CD14-positive monocyte (primary cell): ENCODE data around the gene ASS1. TPM values are rescaled to one million over a fixed set of nuclear protein-coding genes. Genes with fewer than 3 reads are reported as not detected.
"Not testable (repeated sequence)": the region's sequence is repeated elsewhere in the genome, so short reads cannot be mapped to it uniquely, and the experiment has no call there.

Experiments
- DNase-seq, 3 donors: peaks; one replicate each; pipeline ENCODE4 v3.0.0-alpha.2; 2011 to 2022
- H2AFZ ChIP-seq: 2 replicates; pipeline ENCODE4 v1.6.0; 2012; ENCODE audit warnings: mild to moderate bottlenecking, low read depth, low read length, inconsistent platforms; ENCODE audit not compliant: insufficient read depth, poor library complexity, severe bottlenecking
- H3K27ac ChIP-seq, 2 donors: 1 replicate in 1 of 2; 2 replicates in 1 of 2; pipeline ENCODE4 v1.5.1; 2012 to 2013; ENCODE audit warnings: low read length in 2 of 2, control low read depth in 1 of 2, inconsistent platforms in 1 of 2, low read depth in 1 of 2, mild to moderate bottlenecking in 1 of 2
- H3K27me3 ChIP-seq, 2 donors: one replicate each; pipeline versions ENCODE4 v1.6.0 to v1.6.1; 2011 to 2013; ENCODE audit warnings: low read length in 2 of 2; ENCODE audit not compliant: control insufficient read depth in 2 of 2, insufficient read depth in 2 of 2
- H3K36me3 ChIP-seq, 2 donors: replicated peaks in 1 of 2; 1 replicate in 1 of 2; 2 replicates in 1 of 2; pipeline versions ENCODE4 v1.5.1 to v1.6.1; 2012 to 2013; ENCODE audit warnings: low read length in 2 of 2, control low read depth in 1 of 2, inconsistent platforms in 1 of 2, mild to moderate bottlenecking in 1 of 2; ENCODE audit not compliant: insufficient read depth in 2 of 2, control insufficient read depth in 1 of 2
- H3K4me1 ChIP-seq, 2 donors: 1 replicate in 1 of 2; 2 replicates in 1 of 2; pipeline versions ENCODE4 v1.5.1 to v1.6.1; 2012 to 2013; ENCODE audit warnings: low read length in 2 of 2, control low read depth in 1 of 2, inconsistent platforms in 1 of 2, mild to moderate bottlenecking in 1 of 2, moderate library complexity in 1 of 2; ENCODE audit not compliant: insufficient read depth in 2 of 2, control insufficient read depth in 1 of 2
- H3K4me2 ChIP-seq: replicated peaks from 2 replicates; pipeline ENCODE3; 2012; ENCODE audit warnings: low read length, moderate library complexity, mild to moderate bottlenecking; ENCODE audit not compliant: poor library complexity, severe bottlenecking; ENCODE audit errors: extremely low read depth
- H3K4me3 ChIP-seq, 3 experiments: fragments of 200-600 bp in 1 of 3; sonication (generic) in 1 of 3; replicated peaks in 1 of 3; 1 replicate in 2 of 3; 2 replicates in 1 of 3; pipeline ENCODE4 v1.5.1; 2011 to 2013; ENCODE audit warnings: low read length in 3 of 3, mild to moderate bottlenecking in 3 of 3, control low read depth in 2 of 3, low read depth in 2 of 3, inconsistent platforms in 1 of 3, moderate library complexity in 1 of 3
- H3K79me2 ChIP-seq: 2 replicates; pipeline ENCODE4 v1.6.0; 2012; ENCODE audit warnings: mild to moderate bottlenecking, control low read depth, inconsistent platforms, low read length, moderate library complexity; ENCODE audit not compliant: insufficient read depth
- H3K9ac ChIP-seq: 2 replicates; pipeline ENCODE4 v1.6.0; 2017; ENCODE audit warnings: low read length, mild to moderate bottlenecking; ENCODE audit not compliant: insufficient read depth, poor library complexity, severe bottlenecking
- H3K9me3 ChIP-seq, 2 donors: replicated peaks in 1 of 2; 1 replicate in 1 of 2; 2 replicates in 1 of 2; pipeline versions ENCODE4 v1.5.1 to v1.6.1; 2012 to 2013; ENCODE audit warnings: low read length in 2 of 2, control low read depth in 1 of 2; ENCODE audit not compliant: control insufficient read depth in 1 of 2, insufficient read depth in 1 of 2
- H4K20me1 ChIP-seq: 2 replicates; pipeline ENCODE4 v1.6.0; 2012; ENCODE audit warnings: mild to moderate bottlenecking, low read length, control low read depth, moderate library complexity; ENCODE audit not compliant: insufficient read depth
- H3K27ac Mint-ChIP-seq, 7 donors: one replicate each; pipeline ENCODE4 v1.8.0; 2020; ENCODE audit warnings: mild to moderate bottlenecking in 7 of 7, mixed read lengths in 7 of 7, moderate library complexity in 6 of 7, inconsistent platforms in 2 of 7
- H3K27me3 Mint-ChIP-seq, 3 donors: one replicate each; pipeline ENCODE4 v1.8.0; 2021 to 2022; ENCODE audit warnings: low read depth in 3 of 3, mild to moderate bottlenecking in 3 of 3, mixed read lengths in 3 of 3, moderate library complexity in 3 of 3, inconsistent platforms in 1 of 3
- H3K36me3 Mint-ChIP-seq, 2 donors: one replicate each; pipeline ENCODE4 v1.8.0; 2020; ENCODE audit warnings: mixed read lengths in 2 of 2, inconsistent platforms in 1 of 2, mild to moderate bottlenecking in 1 of 2
- H3K4me1 Mint-ChIP-seq: one replicate; pipeline ENCODE4 v1.8.0; 2020; ENCODE audit warnings: mild to moderate bottlenecking, mixed read lengths
- H3K4me3 Mint-ChIP-seq, 2 donors: one replicate each; pipeline ENCODE4 v1.8.0; 2020; ENCODE audit warnings: mild to moderate bottlenecking in 2 of 2, mixed read lengths in 2 of 2, moderate library complexity in 1 of 2
- H3K9me3 Mint-ChIP-seq, 7 donors: one replicate each; pipeline ENCODE4 v1.8.0; 2020 to 2022; ENCODE audit warnings: mixed read lengths in 7 of 7, mild to moderate bottlenecking in 6 of 7, moderate library complexity in 6 of 7, inconsistent platforms in 2 of 7
- CTCF ChIP-seq: fragments of 200-600 bp; IDR thresholded peaks from one replicate; pipeline ENCODE4 v1.8.0; 2022; ENCODE audit warnings: antibody characterized with exemption, mild to moderate bottlenecking
- WGBS: methylation state at CpG from one replicate; pipeline ENCODE4 v1.1.5; 2013; ENCODE audit warnings: missing lambda C conversion rate; ENCODE audit not compliant: insufficient coverage; 5-methylcytosine and 5-hydroxymethylcytosine counted together
- intact Hi-C, 2 donors: fragments of 100-400 bp; cut with micrococcal nuclease; formaldehyde crosslinking; loops; one replicate each; pipeline versions ENCODE4 v1.15.0 to v1.15.1; 2023
- polyA plus RNA-seq, 3 donors: library from polyadenylated mRNA; depleted of rRNA in 1 of 3; unstranded in 2 of 3; stranded (reverse) in 1 of 3; fragments of 300-500 nt in 2 of 3; fragments of >200 nt in 1 of 3; fragmentation: Illumina TruSeq in 2 of 3; gene quantifications; 1 replicate in 2 of 3; 2 replicates in 1 of 3; pipeline ENCODE4 v1.2.3, GENCODE V29; 2012 to 2021

The ASS1 gene
- polyA plus RNA-seq, 3 donors = not detected

- H3K4me2 ChIP-seq = no peak overlapping the region
Measured at GRCh38 chr9:130433947-130434262, 10.9 kb upstream of the ASS1 start.

GRCh38 chr9:130434656-130435055, 10.1 kb upstream of the ASS1 start:
- H3K9ac ChIP-seq, H3K4me1 Mint-ChIP-seq, H3K36me3 Mint-ChIP-seq, H3K79me2 ChIP-seq, H3K27ac Mint-ChIP-seq, H3K36me3 ChIP-seq, H3K4me2 ChIP-seq, H3K4me1 ChIP-seq, DNase-seq, H4K20me1 ChIP-seq, H3K27ac ChIP-seq, intact Hi-C loops, H2AFZ ChIP-seq, H3K4me3 ChIP-seq: not testable (repeated sequence)
- peaks cover 13 to 35% (median 21%) of the 10 kb centered on the region in 7 donors for H3K9me3 Mint-ChIP-seq
- H3K4me3 Mint-ChIP-seq = peak overlapping the region in 1 of 2 donors; percentile 21
- Histone ChIP-seq H3K27me3 (peaks cover 6 to 29% of the 10 kb centered on the region in 2 donors), H3K9me3 (peaks cover 11 to 22% of the 10 kb centered on the region in 2 donors)
- H3K27me3 Mint-ChIP-seq = peaks cover 36 to 60% (median 49%) of the 10 kb centered on the region in 3 donors
- WGBS = no CpG with 5 or more reads among the region's 5 CpGs

More at GRCh38 chr9:130433947-130434262, 10.9 kb upstream of the ASS1 start:
- Histone ChIP-seq H3K9me3 (peaks cover 11 to 29% of the 10 kb centered on the region in 2 donors), H3K4me3 (no peak overlapping the region), H4K20me1 (no peaks in the 10 kb centered on the region), H3K27ac (no peak overlapping the region), H3K9ac (no peak overlapping the region), H3K36me3 (no peaks in the 10 kb centered on the region), H2AFZ (no peak overlapping the region), H3K4me1 (peaks cover 0 to 7% of the 10 kb centered on the region in 2 donors), H3K27me3 (peaks cover 6 to 29% of the 10 kb centered on the region in 2 donors), H3K79me2 (no peaks in the 10 kb centered on the region)
- Mint-ChIP-seq H3K27me3 (peaks cover 37 to 60% (median 47%) of the 10 kb centered on the region in 3 donors), H3K4me1 (peaks cover 3% of the 10 kb centered on the region), H3K36me3 (no peaks in the 10 kb centered on the region), H3K4me3 (peak overlapping the region in 1 of 2 donors; percentile 77), H3K9me3 (peaks cover 13 to 35% (median 20%) of the 10 kb centered on the region in 7 donors), H3K27ac (peak overlapping the region in 1 of 7 donors; percentile 48)
- TF ChIP-seq CTCF = no peak
- WGBS = 57% methylated on average over 9 of the region's 9 CpGs
- intact Hi-C loops = no loop called here
- no peak for DNase-seq
